SK-N-SH (cell line): ENCODE measurements around the gene CIAO3.

Source experiments
- CTCF ChIP-seq: fragments of 200-600 bp; sonication (generic); IDR thresholded peaks from 2 replicates; pipeline ENCODE4 v1.6.1; 2017; ENCODE audit warnings: antibody characterized with exemption, mild to moderate bottlenecking, moderate library complexity
- EP300 ChIP-seq, 2 experiments: IDR thresholded peaks; 2 replicates each; pipeline versions ENCODE4 v1.4.0 to v1.6.1; 2012; ENCODE audit warnings: borderline replicate concordance in 1 of 2, low read depth in 1 of 2, low read length in 1 of 2
- EZH2phosphoT487 ChIP-seq: fragments of 200-600 bp; sonication (generic); IDR thresholded peaks from 2 replicates; pipeline ENCODE4 v1.6.1; 2017; ENCODE audit warnings: low read depth, mixed run types, mild to moderate bottlenecking, antibody characterized with exemption, moderate library complexity, borderline replicate concordance
- GABPA ChIP-seq: IDR thresholded peaks from 2 replicates; pipeline ENCODE4 v1.4.0; 2012; ENCODE audit warnings: low read depth, mild to moderate bottlenecking
- MAX ChIP-seq: IDR thresholded peaks from 2 replicates; pipeline ENCODE4 v1.4.0; 2012; ENCODE audit warnings: low read depth
- POLR2AphosphoS5 ChIP-seq: IDR thresholded peaks from 2 replicates; pipeline ENCODE4 v1.6.1; 2012; ENCODE audit warnings: low read depth, low read length
- RFX5 ChIP-seq: IDR thresholded peaks from 2 replicates; pipeline ENCODE4 v1.6.1; 2012; ENCODE audit warnings: mild to moderate bottlenecking, improper control_type of control experiment, low read length
- TF ChIP-seq, protein P1 (sequence below): IDR thresholded peaks from 2 replicates; pipeline ENCODE4 v1.6.1; 2012; ENCODE audit warnings: mild to moderate bottlenecking, low read depth, low read length, moderate library complexity

DNA sequence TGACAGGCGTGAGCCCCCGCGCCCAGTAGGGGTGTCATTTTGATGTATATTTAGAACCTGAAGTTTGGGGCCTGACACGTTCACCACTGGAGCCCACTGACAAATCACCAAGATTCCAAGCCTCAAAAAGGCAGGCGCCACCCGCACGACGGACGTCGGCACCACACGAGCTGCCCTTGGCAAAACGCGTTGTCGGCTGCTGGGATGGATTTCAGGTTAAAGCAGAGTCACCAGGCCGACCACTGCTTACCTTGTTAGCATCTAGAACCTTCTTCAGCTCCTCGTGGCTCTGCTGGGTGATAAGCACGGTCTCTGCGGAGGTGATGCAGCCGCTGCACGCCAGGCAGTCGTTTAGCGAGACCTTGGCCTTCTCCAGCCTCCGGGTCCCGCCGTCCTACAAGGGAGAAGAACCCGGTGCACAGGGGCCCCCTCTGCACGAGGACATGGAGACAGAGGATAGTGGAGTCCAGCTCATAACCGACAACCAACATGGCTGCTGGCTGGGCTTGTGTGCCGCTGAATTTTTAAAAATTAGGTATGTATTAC is 3.8 kb downstream of the CIAO3 start:
- TF ChIP-seq POLR2AphosphoS5 (no peak), RFX5 (no peak), GABPA (no peak), CTCF (no peak), EZH2phosphoT487 (no peak), EP300 (IDR thresholded peaks at IDR 0.05; ENCODE audit: borderline replicate concordance in 1 of 2, low read depth in 1 of 2, low read length in 1 of 2) (no peak), MAX (no peak)
- TF ChIP-seq, protein P1, sequence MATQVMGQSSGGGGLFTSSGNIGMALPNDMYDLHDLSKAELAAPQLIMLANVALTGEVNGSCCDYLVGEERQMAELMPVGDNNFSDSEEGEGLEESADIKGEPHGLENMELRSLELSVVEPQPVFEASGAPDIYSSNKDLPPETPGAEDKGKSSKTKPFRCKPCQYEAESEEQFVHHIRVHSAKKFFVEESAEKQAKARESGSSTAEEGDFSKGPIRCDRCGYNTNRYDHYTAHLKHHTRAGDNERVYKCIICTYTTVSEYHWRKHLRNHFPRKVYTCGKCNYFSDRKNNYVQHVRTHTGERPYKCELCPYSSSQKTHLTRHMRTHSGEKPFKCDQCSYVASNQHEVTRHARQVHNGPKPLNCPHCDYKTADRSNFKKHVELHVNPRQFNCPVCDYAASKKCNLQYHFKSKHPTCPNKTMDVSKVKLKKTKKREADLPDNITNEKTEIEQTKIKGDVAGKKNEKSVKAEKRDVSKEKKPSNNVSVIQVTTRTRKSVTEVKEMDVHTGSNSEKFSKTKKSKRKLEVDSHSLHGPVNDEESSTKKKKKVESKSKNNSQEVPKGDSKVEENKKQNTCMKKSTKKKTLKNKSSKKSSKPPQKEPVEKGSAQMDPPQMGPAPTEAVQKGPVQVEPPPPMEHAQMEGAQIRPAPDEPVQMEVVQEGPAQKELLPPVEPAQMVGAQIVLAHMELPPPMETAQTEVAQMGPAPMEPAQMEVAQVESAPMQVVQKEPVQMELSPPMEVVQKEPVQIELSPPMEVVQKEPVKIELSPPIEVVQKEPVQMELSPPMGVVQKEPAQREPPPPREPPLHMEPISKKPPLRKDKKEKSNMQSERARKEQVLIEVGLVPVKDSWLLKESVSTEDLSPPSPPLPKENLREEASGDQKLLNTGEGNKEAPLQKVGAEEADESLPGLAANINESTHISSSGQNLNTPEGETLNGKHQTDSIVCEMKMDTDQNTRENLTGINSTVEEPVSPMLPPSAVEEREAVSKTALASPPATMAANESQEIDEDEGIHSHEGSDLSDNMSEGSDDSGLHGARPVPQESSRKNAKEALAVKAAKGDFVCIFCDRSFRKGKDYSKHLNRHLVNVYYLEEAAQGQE, result no peak
